COLO829 (cell line): ENCODE results near the gene CDK14.
"Not testable (repeated sequence)": the region's sequence is repeated elsewhere in the genome, so short reads cannot be mapped to it uniquely, and the experiment has no call there.

Experiments used
- DNase-seq: peaks from one replicate; pipeline ENCODE4 v3.0.0; 2012; ENCODE audit warnings: low spot score

Gene CDK14

DNA sequence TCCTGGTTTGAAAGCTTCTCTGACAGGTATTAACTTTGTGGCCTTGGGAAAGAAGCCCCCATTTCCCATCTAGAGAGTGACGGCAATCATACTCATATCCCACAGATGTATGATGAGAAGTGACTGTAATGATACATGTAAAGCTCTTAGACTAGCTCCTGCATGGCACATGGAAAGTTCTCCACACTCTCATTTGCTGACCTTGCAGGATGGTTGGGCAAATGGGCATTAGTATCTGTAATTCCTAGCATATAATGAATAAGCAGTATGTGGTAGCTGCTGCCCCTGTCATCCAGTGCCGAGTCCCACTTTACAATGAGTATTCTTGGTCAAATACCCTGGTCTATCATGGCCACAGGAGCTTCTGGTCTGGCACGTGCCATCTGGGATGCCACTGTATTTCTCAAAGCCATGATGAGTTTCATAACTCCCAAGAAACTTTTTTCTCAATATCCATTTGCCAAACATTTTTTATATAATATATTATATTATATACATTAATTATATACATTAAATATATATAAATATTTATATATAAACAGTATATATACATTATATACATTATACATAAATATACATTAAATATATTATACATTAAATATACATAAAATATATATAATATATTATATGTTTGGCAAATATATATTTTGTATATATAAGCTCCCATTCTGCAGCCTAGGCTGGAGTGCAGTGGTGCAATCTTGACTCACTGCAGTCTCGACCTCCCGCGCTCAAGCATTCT lies 561.6 kb downstream of the CDK14 start:
- DNase-seq: no peak

DNA sequence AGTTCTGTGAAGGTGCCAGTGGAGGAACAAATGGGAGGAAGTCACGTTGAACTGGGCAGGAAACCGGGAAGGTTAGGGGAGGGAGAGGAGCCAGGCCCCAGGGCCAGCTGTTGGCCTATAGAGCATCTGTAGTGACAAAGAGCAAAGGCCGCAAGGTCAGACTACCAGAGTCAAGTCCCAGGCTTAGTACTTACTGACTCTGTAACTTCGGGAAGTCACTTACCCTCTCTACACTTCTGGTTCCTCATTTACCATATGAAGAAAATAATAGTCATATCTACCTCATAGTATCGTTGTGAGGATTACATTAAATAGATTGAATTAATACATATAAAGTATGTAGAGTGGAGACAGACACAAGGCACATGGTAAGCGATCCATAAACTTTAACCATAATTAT lies 566.3 kb downstream of the CDK14 start:
- DNase-seq: no peak

GRCh38 chr7:91164506-91164905 lies 568.4 kb downstream of the CDK14 start:
- no peak for DNase-seq

GRCh38 chr7:91165006-91165845 lies 569.1 kb downstream of the CDK14 start:
- no peak for DNase-seq

DNA sequence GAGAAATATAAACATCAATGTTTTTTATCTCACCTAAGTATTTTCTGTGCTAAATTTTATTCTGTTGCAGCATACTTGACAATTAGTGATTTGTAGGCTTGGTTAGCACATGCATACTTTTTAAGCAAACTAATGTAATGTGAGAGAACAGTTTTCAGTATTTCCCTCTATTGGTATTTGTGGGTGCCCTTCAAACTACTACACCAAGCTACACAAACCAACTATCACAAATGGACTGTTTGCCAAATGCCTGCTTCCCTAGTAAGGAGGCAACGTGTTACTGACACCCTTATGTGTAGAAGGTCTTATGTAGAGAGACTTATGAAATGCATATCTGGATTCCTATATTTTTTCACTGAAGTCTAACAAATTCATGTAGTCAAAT lies 569.7 kb downstream of the CDK14 start:
- no peak for DNase-seq

DNA sequence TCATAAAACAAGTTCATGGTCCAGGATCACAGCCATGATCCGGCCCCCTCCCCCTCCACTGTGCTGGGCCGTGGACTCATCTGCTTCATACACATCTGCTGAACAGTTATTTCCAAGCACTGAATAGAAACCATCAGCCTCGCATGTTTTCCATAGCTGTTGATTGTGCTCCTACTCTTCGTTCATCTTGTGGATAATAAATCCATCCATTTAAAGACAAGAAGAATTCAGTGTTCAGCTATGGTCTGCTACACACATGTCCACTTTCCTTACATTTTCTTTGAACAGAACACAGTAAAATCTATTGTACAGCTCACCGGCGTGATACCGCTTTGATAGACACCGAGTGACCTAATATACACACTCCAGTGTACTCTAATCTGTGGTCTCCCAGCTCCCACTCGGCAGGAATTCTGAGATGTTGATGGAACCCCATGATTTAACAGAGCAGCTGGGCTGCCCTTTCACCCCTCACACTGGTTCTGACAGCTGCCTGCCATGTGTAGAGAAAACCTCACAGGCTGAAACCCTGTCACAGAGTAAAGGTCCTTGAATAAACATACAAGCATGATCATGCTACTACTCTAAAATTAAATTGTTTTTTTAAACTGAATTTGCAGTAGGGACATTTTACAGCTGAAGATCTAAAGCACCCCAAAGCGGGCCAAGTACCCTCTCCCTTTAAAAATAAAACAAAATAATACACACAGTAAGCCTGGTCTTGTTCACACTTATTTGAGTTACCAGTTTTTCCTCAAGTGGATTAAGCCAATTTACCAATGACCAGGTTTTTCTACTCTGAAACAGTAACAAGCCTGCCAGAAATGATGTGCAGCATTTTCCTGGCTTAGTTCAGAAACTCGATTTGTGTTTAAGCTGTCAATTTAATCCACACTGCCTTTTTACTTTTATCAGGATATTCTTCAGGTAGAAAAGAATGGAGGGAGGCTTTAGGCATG lies 573.0 kb downstream of the CDK14 start:
- no peak for DNase-seq

GRCh38 chr7:91169830-91170191 lies 573.7 kb downstream of the CDK14 start:
- no peak for DNase-seq

DNA sequence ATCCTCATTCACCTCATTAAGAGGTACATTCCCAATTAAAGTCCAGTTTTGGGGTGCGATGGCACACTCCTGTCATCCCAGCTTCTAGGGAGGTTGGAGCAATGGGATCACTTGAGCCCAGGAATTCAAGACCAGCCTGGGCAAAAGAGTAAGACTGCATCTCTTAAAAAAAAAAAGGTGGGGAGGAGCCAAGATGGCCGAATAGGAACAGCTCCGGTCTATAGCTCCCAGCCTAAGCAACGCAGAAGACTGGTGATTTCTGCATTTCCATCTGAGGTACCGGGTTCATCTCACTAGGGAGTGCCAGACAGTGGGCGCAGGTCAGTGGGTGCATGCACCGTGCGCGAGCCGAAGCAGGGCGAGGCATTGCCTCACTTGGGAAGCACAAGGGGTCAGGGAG lies 577.1 kb downstream of the CDK14 start:
- not testable (repeated sequence) for DNase-seq

- no peak for DNase-seq
These were observed 584.6 kb downstream of the CDK14 start for GRCh38 chr7:91180746-91181145.

DNA sequence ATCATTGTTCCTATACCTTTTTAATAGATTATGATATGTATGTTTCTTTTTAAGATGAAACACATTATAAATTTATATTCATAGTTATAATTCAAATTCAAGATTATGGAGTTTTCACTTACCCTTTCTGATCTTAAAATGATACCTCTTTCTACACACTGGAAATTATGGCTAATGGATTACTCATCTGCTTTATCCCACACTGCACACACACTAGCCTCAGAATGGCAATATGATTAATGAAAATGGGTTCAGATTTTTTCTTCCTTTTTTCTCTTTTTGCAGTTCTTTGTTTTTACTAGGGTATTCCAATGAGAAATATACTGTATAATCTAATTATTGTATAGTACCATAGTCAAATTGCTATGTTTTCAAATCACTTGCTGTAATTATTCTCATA lies 585.8 kb downstream of the CDK14 start:
- DNase-seq: no peak

GRCh38 chr7:91182819-91183764 lies 587.0 kb downstream of the CDK14 start:
- no peak for DNase-seq

- no peak for DNase-seq
These were observed 589.6 kb downstream of the CDK14 start for GRCh38 chr7:91185771-91186170.

GRCh38 chr7:91187061-91187460 lies 590.9 kb downstream of the CDK14 start:
- DNase-seq: no peak

- DNase-seq: no peak
These were observed 595.6 kb downstream of the CDK14 start for GRCh38 chr7:91191771-91192170.

- DNase-seq: no peak
These were observed 597.0 kb downstream of the CDK14 start for GRCh38 chr7:91193141-91193540.

DNA sequence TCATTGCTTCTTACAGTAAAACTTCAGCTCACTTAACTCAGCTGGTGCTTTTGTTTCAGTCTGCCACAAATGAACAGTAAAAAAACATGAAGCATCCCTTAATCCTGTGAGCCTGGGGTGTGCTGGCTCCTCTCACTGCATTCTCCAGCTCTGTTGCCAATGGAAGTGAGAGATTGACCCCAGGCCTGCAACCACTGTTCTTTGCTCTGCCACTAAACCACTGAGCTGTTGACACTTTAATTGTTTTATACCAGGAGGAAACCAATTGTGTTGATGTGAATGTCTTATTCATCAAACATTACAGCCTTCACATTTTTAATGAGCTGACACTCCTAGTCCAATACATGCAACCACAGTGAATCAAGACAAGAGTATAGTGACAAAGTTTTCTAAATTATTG lies 598.7 kb downstream of the CDK14 start:
- DNase-seq: no peak

DNA sequence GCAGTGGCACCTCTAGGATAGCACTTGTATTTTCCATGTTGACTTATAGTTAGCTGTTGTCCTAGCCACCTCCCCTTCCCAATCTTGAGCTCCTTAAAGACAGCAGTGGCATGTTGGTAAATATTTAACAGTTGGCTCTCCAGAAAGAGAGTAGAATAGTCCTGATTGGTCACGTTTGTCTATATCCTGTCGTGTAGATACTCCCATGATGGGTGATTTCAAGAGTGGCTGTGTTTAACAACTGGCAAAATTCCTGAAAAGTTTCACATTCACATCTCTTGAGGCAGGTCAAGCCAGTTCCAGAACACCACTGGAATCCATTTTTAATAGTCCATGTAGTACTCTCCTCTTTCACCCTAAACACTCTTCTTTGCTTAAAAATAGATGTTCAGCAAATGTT lies 599.9 kb downstream of the CDK14 start:
- DNase-seq: no peak

DNA sequence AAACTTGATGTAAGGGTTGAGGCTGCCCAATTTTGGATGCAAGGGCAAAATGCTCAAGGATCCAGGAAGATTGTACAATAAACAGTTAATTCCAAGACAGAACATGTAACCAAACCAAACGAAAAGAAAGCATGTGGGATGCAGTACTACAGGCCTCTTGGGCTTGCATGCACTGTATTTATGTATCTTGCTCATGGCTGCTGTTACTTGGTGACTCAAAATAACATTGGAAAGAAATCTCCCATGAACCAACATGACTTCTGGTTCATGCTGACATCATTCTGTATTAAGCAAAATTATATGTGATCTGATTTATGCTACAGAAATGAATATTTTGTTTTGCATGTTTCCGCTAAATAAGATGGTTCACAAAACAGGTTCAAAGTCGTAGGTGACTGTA lies 602.2 kb downstream of the CDK14 start:
- DNase-seq: no peak

DNA sequence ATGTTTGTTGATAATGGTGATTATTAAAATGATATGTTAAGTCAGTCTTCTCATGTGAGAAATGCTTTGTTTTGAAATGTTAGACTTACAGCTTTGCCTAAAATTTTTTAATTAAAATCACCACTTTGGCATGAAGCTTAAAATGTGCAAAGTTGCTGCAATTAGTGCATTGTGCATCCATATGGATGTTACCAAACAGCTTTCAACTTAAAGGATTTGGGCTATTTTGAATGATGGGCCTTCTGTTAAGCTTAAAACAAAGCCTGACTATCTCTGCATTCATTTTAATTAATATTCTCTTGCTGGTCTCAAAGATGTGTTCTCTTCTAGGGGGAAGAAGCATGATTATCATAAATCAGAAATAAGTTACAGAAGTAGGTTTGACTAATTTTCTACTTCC lies 603.5 kb downstream of the CDK14 start:
- DNase-seq: no peak

- no peak for DNase-seq
These were observed 605.5 kb downstream of the CDK14 start for GRCh38 chr7:91201442-91202113.
